Neuronal stem cell (in vitro differentiated cells): Measurements from ENCODE around the gene FAM240A.

Experiments used
- DNase-seq: peaks from one replicate; pipeline ENCODE4 v3.0.0-alpha.2; 2013; ENCODE audit warnings: low spot score
- H2AFZ ChIP-seq: one replicate; pipeline ENCODE4 v1.6.1; 2013; ENCODE audit warnings: mild to moderate bottlenecking, low read length, inconsistent platforms
- H2AK5ac ChIP-seq: 2 replicates; pipeline ENCODE4 v1.6.1; 2013; ENCODE audit warnings: low read depth, mild to moderate bottlenecking, inconsistent platforms, low read length, moderate library complexity, mixed read lengths
- H2BK120ac ChIP-seq: 2 replicates; pipeline ENCODE4 v1.6.1; 2013; ENCODE audit warnings: low read depth, mild to moderate bottlenecking, inconsistent platforms, low read length, moderate library complexity, mixed read lengths
- H2BK12ac ChIP-seq: one replicate; pipeline ENCODE4 v1.6.1; 2013; ENCODE audit warnings: low read length, inconsistent platforms
- H2BK15ac ChIP-seq: 2 replicates; pipeline ENCODE4 v1.6.1; 2013; ENCODE audit warnings: mild to moderate bottlenecking, low read length, inconsistent platforms, mixed read lengths
- H2BK5ac ChIP-seq: one replicate; pipeline ENCODE4 v1.6.1; 2013; ENCODE audit warnings: inconsistent platforms, mild to moderate bottlenecking, low read length, moderate library complexity
- H3K14ac ChIP-seq: one replicate; pipeline ENCODE4 v1.6.1; 2013; ENCODE audit warnings: low read length, inconsistent platforms
- H3K18ac ChIP-seq: 2 replicates; pipeline ENCODE4 v1.6.1; 2013; ENCODE audit warnings: low read length, inconsistent platforms
- H3K23ac ChIP-seq: 2 replicates; pipeline ENCODE4 v1.6.1; 2013; ENCODE audit warnings: low read depth, mild to moderate bottlenecking, mixed read lengths, low read length, inconsistent platforms; ENCODE audit not compliant: poor library complexity
- H3K27ac ChIP-seq: replicated peaks from 3 replicates; pipeline ENCODE4 v1.5.1; 2013; ENCODE audit warnings: low read length, inconsistent platforms
- H3K27me3 ChIP-seq, 3 experiments: 2 replicates each; pipeline ENCODE4 v1.6.1; 2013; ENCODE audit warnings: low read length in 3 of 3, mild to moderate bottlenecking in 2 of 3, inconsistent platforms in 1 of 3, low read depth in 1 of 3, mixed read lengths in 1 of 3, moderate library complexity in 1 of 3; ENCODE audit not compliant: control insufficient read depth in 3 of 3, insufficient read depth in 3 of 3
- H3K36me3 ChIP-seq, 2 donors: replicated peaks in 1 of 2; 2 replicates each; pipeline ENCODE4 v1.6.1; 2013; ENCODE audit warnings: low read length in 2 of 2; ENCODE audit not compliant: control insufficient read depth in 2 of 2, insufficient read depth in 2 of 2
- H3K4ac ChIP-seq: 2 replicates; pipeline ENCODE4 v1.6.1; 2013; ENCODE audit warnings: inconsistent platforms, mild to moderate bottlenecking, low read length, moderate library complexity
- H3K4me1 ChIP-seq, 2 donors: 1 replicate in 1 of 2; 2 replicates in 1 of 2; pipeline ENCODE4 v1.6.1; 2013; ENCODE audit warnings: low read length in 2 of 2, low read depth in 1 of 2; ENCODE audit not compliant: control insufficient read depth in 2 of 2, insufficient read depth in 1 of 2
- H3K4me2 ChIP-seq: one replicate; pipeline ENCODE4 v1.6.1; 2013; ENCODE audit warnings: mild to moderate bottlenecking, low read length, inconsistent platforms; ENCODE audit not compliant: insufficient read depth, poor library complexity, severe bottlenecking
- H3K4me3 ChIP-seq, 2 donors: 2 replicates each; pipeline ENCODE4 v1.5.1; 2013; ENCODE audit warnings: low read length in 2 of 2, mild to moderate bottlenecking in 2 of 2, inconsistent platforms in 1 of 2, moderate library complexity in 1 of 2
- H3K79me1 ChIP-seq: one replicate; pipeline ENCODE4 v1.6.1; 2013; ENCODE audit warnings: low read depth, mild to moderate bottlenecking, inconsistent platforms, low read length, moderate library complexity
- H3K9ac ChIP-seq: one replicate; pipeline ENCODE4 v1.6.1; 2013; ENCODE audit warnings: mild to moderate bottlenecking, low read depth, low read length, inconsistent platforms; ENCODE audit not compliant: poor library complexity
- H3K9me3 ChIP-seq, 2 donors: replicated peaks in 1 of 2; 2 replicates each; pipeline versions ENCODE3 to v1.6.1; 2013; ENCODE audit warnings: low read length in 2 of 2, mild to moderate bottlenecking in 2 of 2, inconsistent platforms in 1 of 2, low read depth in 1 of 2, mixed read lengths in 1 of 2, moderate library complexity in 1 of 2; ENCODE audit not compliant: control insufficient read depth in 2 of 2, insufficient read depth in 1 of 2
- H4K8ac ChIP-seq: one replicate; pipeline ENCODE4 v1.6.1; 2013; ENCODE audit warnings: low read depth, mild to moderate bottlenecking, inconsistent platforms, low read length, moderate library complexity
- H4K91ac ChIP-seq: one replicate; pipeline ENCODE4 v1.6.1; 2013; ENCODE audit warnings: low read length, low read depth, mild to moderate bottlenecking, inconsistent platforms; ENCODE audit not compliant: poor library complexity
- WGBS, 2 donors: extraction: QIAGEN DNeasy Blood & Tissue Kit; methylation state at CpG; one replicate each; pipeline ENCODE4 v1.1.7; 2013; ENCODE audit warnings: missing lambda C conversion rate in 2 of 2, mixed read lengths in 1 of 2; ENCODE audit not compliant: insufficient read length in 2 of 2, insufficient replicate concordance in 1 of 2; ENCODE audit errors: extremely low coverage in 2 of 2; 5-methylcytosine and 5-hydroxymethylcytosine counted together

Gene FAM240A

DNA sequence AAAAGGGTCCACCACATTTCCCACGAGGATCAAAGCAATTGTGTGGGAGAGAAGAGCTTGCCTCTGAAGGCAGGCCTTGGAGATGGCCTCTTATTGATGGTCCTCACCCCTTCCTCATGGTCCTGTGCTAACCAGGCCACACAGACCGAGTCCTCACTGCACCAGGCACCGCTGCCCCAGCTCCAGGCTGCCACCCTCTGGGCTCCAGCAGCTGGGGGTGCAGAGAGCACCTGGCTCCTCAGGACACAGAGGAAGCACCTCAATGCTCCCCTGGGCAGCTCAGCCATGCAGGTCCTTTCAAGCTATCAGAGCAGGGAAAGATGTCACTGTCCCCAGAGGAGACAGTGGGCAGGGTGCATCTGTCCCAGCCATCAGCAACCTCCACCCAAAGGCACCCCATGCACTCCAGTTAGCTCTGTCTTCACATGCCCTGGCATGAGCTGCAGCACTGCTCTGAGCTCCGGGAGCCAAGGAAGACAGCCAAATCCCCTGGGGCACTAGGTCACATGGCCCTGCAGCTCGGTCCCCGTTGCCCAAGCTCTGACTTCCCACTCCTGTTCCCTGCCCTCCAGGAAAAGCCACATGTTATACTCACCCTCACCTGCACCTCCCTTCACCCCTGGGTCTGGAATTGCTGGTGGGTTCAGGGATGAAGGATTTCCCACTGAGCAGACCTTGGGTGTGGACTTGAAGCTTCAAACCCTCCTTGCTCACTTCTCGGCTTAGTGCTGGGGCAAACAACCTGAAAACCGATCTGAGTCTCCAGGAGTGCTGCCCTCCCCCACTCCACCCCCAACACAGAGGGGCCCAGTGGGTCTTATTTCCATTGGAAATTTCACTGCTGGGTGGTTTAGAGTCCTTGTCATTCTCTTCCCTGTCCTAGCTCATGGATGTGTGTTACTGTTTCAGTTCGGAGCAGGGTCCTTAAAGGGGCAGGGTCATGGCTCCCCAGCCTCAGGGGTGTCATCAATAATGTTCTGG is 48.5 kb downstream of the FAM240A start:
- Histone ChIP-seq H3K23ac (no peak overlapping the region), H2BK15ac (peak overlapping the region; percentile 46), H3K14ac (no peak overlapping the region), H3K4me2 (no peak overlapping the region), H3K36me3 (no peaks in the 10 kb centered on the region), H3K27ac (no peak overlapping the region), H3K79me1 (peaks cover 2% of the 10 kb centered on the region), H2AFZ (no peak overlapping the region), H4K8ac (no peak overlapping the region), H3K18ac (peak overlapping the region; percentile 68), H2AK5ac (peak overlapping the region; percentile 12), H3K27me3 (peaks cover 0 to 6% (median 0%) of the 10 kb centered on the region in 3 experiments), H3K4me1 (peaks cover 0 to 42% of the 10 kb centered on the region in 2 donors), H4K91ac (no peak overlapping the region), H3K9me3 (no peaks in the 10 kb centered on the region), H3K4ac (no peak overlapping the region), H2BK120ac (no peak overlapping the region), H2BK5ac (no peak overlapping the region), H3K9ac (no peak overlapping the region), H2BK12ac (no peak overlapping the region), H3K4me3 (no peak overlapping the region)
- no peak for DNase-seq
- WGBS, 2 donors: no CpG with 5 or more reads among the region's 9 CpGs

DNA sequence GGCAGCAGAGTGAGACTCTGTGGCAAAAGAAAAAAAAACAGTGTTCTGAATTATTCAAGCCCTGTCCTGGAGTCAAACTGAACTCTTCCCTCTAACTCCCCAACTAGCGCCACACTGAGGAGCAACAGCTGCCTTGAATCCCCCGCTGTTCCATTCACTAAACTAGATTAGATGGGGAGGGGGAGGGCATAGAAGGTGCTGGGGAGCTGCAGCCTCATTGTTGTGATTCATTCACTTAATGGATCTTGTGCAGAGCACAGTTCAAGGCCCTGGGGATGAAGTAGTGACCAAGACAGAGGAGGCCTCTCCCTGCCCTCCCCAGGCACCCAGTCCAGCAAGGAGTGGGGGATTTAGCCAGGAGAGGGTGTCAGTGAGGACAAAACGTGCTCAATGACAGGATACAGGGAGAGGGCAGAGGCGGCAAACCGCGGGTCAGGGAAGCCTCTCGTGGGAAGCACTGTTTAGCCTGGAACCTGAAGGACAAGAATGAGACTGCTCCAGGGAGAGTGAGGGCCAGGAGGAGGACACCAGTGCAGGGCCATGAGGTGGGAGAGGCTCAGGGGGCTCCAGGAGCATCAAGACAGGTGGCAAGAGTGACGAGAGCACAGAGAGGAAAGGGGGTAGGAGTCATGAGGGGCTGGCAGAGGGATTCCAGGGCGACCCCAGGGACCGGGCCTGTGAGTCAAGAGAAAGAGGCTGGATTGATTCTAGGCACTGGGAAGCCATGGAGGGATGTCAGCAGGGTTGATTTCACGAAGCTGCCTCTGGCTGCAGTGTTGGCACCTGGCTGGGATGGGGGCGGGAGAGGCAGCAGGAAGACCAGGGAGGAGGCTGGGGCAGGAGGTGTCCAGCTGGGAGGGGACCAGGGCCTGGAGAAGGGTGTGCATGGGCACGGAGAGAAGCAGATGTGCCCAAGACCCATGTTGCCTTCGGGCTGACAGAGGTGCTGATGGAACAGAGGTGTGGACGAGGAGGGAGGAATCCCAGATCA is 49.7 kb downstream of the FAM240A start:
- Histone ChIP-seq H2BK12ac (peak overlapping the region; percentile 87), H3K4me2 (no peak overlapping the region), H3K27ac (no peak overlapping the region), H3K4ac (peak overlapping the region; percentile 28), H2AFZ (no peak overlapping the region), H3K9ac (peak overlapping the region; percentile 45), H3K9me3 (no peaks in the 10 kb centered on the region), H4K91ac (peak overlapping the region; percentile 56), H3K18ac (peak overlapping the region; percentile 84), H3K36me3 (no peaks in the 10 kb centered on the region), H3K4me1 (peaks cover 0 to 42% of the 10 kb centered on the region in 2 donors), H2BK120ac (no peak overlapping the region), H4K8ac (peak overlapping the region; percentile 70), H3K4me3 (no peak overlapping the region), H3K23ac (no peak overlapping the region), H2AK5ac (peak overlapping the region; percentile 26), H3K14ac (peak overlapping the region; percentile 89), H2BK15ac (peak overlapping the region; percentile 0), H3K27me3 (peaks cover 0 to 6% (median 0%) of the 10 kb centered on the region in 3 experiments), H2BK5ac (no peak overlapping the region), H3K79me1 (peaks cover 2% of the 10 kb centered on the region)
- WGBS, 2 donors: no CpG with 5 or more reads among the region's 15 CpGs
- no peak for DNase-seq

DNA sequence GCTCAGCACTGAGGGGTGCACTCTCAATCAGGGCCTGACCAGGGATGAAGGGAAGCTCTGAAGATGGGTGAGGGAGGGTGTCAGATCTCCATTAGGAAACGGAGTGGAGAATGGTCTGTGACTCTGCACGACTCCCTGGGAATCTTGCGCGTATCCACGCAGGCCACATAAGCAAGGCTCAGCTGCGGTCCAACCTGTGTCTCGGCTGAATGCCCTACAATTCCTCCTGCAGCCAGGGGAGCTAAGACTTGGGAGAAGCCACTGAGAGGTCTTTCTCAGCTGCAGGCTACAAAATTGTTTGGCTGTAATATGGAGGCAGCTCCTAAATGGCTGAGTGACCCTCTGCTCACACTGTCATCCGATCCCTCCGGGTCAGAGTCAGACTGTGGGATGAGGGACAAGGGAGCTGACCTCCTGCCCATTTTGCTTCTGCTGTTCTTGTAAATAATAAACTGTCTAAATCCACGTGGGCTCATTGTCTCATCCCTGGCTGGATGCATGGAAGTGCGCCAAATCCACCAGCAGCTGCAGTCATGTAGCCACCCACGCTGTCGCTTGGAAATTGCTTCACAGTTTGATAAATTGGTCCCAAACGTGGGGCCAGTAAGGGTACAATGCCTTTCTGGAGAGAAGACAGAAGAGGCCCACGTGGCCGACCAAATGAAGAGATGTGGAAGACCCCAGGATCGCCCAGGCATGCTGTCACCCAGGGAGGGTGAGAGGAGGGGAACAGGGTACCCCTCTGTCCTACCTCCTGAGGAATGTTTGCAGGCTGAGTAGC is 50.6 kb downstream of the FAM240A start:
- no peaks in the 10 kb centered on the region for H3K9me3 ChIP-seq
- H3K4me2 ChIP-seq: no peak overlapping the region
- no peak overlapping the region for H3K4me3 ChIP-seq
- WGBS, 2 donors: no CpG with 5 or more reads among the region's 17 CpGs
- H4K8ac ChIP-seq: no peak overlapping the region
- peak overlapping the region; percentile 0 for H2BK15ac ChIP-seq
- peaks cover 0 to 6% (median 0%) of the 10 kb centered on the region in 3 experiments for H3K27me3 ChIP-seq
- no peak overlapping the region for H2BK5ac ChIP-seq
- no peak overlapping the region for H2BK120ac ChIP-seq
- H3K79me1 ChIP-seq: peaks cover 2% of the 10 kb centered on the region
- H4K91ac ChIP-seq: no peak overlapping the region
- H3K23ac ChIP-seq: no peak overlapping the region
- no peaks in the 10 kb centered on the region for H3K36me3 ChIP-seq
- peak overlapping the region; percentile 5 for H2AK5ac ChIP-seq
- no peak for DNase-seq
- peaks cover 0 to 42% of the 10 kb centered on the region in 2 donors for H3K4me1 ChIP-seq
- H3K27ac ChIP-seq: no peak overlapping the region
- H2BK12ac ChIP-seq: peak overlapping the region; percentile 87
- H3K18ac ChIP-seq: peak overlapping the region; percentile 84
- H3K9ac ChIP-seq: no peak overlapping the region
- peak overlapping the region; percentile 6 for H2AFZ ChIP-seq
- no peak overlapping the region for H3K14ac ChIP-seq
- no peak overlapping the region for H3K4ac ChIP-seq
